Ovary (tissue), 9 donors: Measurements from ENCODE around the gene NDUFA8. TPM values are rescaled to one million over a fixed set of nuclear protein-coding genes. Genes with fewer than 3 reads are reported as not detected.

ENCODE experiments used
- DNase-seq, 5 donors: peaks; one replicate each; pipeline ENCODE4 v3.0.0-alpha.2; 2019 to 2020
- H3K27ac ChIP-seq, 2 donors: fragments of 200-600 bp; one replicate each; pipeline versions ENCODE4 v1.5.1 to v1.8.0; 2019 to 2022
- H3K27me3 ChIP-seq: fragments of 200-600 bp; one replicate; pipeline ENCODE4 v1.8.0; 2022
- H3K36me3 ChIP-seq: fragments of 200-600 bp; sonication (generic); one replicate; pipeline ENCODE4 v1.5.1; 2019
- H3K4me1 ChIP-seq: one replicate; pipeline ENCODE4 v1.8.1; 2013; ENCODE audit warnings: mild to moderate bottlenecking, moderate library complexity; ENCODE audit not compliant: insufficient read depth
- H3K4me3 ChIP-seq: fragments of 200-600 bp; sonication (generic); one replicate; pipeline ENCODE4 v1.5.1; 2017
- H3K9me3 ChIP-seq, 2 donors: fragments of 200-600 bp in 1 of 2; sonication (generic) in 1 of 2; one replicate each; pipeline versions ENCODE4 v1.5.1 to v1.8.1; 2013 to 2019; ENCODE audit warnings: mild to moderate bottlenecking in 1 of 2, moderate library complexity in 1 of 2
- CTCF ChIP-seq, 3 donors: fragments of 450-650 bp in 2 of 3; fragments of 200-600 bp in 1 of 3; IDR thresholded peaks; one replicate each; pipeline versions ENCODE4 v1.5.1 to v1.8.0; 2016 to 2022; ENCODE audit warnings: antibody characterized with exemption in 3 of 3, mild to moderate bottlenecking in 1 of 3
- EP300 ChIP-seq: sonication (generic); formaldehyde crosslinking; IDR thresholded peaks from one replicate; pipeline ENCODE4 v1.6.1; 2017; ENCODE audit warnings: antibody characterized with exemption
- POLR2A ChIP-seq: fragments of 450-650 bp; IDR thresholded peaks from one replicate; pipeline ENCODE4 v1.6.1; 2017; ENCODE audit warnings: antibody characterized with exemption, mild to moderate bottlenecking, moderate library complexity
- WGBS, 3 donors: extraction: QIAGEN DNeasy Blood & Tissue Kit in 1 of 3; methylation state at CpG; one replicate each; pipeline versions ENCODE4 v1.1.5 to v1.1.7; 2013 to 2017; 5-methylcytosine and 5-hydroxymethylcytosine counted together
- intact Hi-C, 4 donors: fragments of 100-400 bp; cut with DNase I; formaldehyde crosslinking; loops; one replicate each; pipeline versions ENCODE4 v1.11.0 to v1.15.1; 2022 to 2023
- polyA plus RNA-seq, 2 donors: library from polyadenylated mRNA; stranded (reverse); fragments of 200-250 nt in 1 of 2; fragments of 350-450 nt in 1 of 2; fragmentation: Illumina TruSeq in 1 of 2; extraction: RNeasy Lipid Tissue Mini Kit (QIAGEN cat#74804) in 1 of 2; gene quantifications; one replicate each; pipeline ENCODE4 v1.2.3, GENCODE V29; 2013 to 2014
- total RNA-seq, 7 donors: library from RNA; depleted of rRNA in 2 of 7; stranded (reverse); fragments of >200 nt in 2 of 7; fragmentation: NEBNext Ultra II Directional in 3 of 7; extraction: Animal tissue kit (Norgen Biotek cat#: 25700) in 3 of 7; gene quantifications; one replicate each; pipeline versions ENCODE4 v1.1.0 to v1.2.4, GENCODE V29; 2016 to 2023
- donor health status: DM: no; HTN: no; CAD: no; lungs with moderate emphysema.
- donor health status: DM: no; HTN: no; CAD: no.
- donor health status: Bipolar disorder and iron deficiency.
- donor health status: DM: yes; HTN: yes; CAD: no.
- donor health status: DM: no; HTN: no; CAD: no.
- donor health status: DM: yes; HTN: yes; CAD: no.

NDUFA8 gene
- total and polyA plus RNA-seq, 9 donors, result 17.2 to 88.0 (median 32.6) TPM

DNA sequence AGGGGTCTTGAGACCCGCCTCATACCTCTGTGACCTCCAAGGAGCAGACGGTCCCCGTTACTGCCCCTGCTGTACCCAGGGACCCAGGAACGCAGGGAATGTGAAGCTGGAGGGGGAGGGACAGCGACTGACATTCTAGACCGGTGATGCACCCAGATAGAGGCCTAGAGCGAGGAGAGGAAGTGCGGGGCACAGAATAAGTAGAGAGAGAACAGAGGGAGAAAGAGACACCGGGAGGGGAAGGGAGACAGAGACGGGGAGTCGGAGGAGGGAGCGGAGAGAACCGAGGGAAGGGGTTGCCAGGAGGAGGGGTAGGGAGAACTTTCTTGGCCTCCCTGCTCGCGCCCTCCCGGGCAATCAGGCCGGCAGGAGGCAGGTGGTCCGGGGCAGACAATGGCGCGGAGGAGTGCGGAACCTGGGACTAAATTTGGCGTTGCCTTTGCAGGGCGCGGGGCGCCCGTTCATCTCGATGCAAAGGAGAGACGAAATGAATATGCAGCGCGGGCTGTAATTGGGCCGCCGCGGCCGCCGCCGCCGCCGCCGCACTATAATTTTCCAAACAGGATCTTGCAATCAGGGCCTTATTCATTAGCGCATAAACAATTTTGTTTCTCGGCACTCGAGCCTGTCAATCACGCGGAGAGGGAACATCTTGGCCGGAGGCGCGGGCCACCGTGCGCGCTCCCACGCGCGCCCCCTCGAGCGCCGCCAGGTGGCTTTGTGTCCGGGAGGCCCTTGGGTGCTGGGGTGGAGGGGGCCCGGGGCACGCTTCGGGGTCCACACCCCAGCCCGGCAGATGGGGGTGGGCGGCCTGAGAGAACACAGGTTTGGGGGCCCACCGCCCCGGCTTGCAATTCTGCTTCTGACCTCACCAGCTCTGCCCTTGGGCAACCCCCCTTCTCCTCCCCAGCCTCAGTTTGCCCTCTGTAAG is 33.0 kb downstream of the NDUFA8 start:
- intact Hi-C loops, result loop anchor here in 3 of 4 donors (5.0 to 10.0 kb wide), 5 partner anchors 226 to 678 kb away; partner anchors contain the start of gene OR1K1 (in 1 of the 3)
- no peak overlapping the region for H3K27ac ChIP-seq
- no peaks in the 10 kb centered on the region for H3K4me1 ChIP-seq
- no peak for DNase-seq
- H3K9me3 ChIP-seq, result no peaks in the 10 kb centered on the region
- no peak for TF ChIP-seq CTCF (IDR thresholded peaks at IDR 0.05)
- no peak for TF ChIP-seq POLR2A
- no peak for TF ChIP-seq EP300
- WGBS, 3 donors, result 6 to 8% (median 7%) methylated on average over 64 of the region's 64 CpGs
- no peaks in the 10 kb centered on the region for H3K27me3 ChIP-seq
- no peaks in the 10 kb centered on the region for H3K36me3 ChIP-seq
- no peak overlapping the region for H3K4me3 ChIP-seq

GRCh38 chr9:122125509-122126330 is 33.9 kb downstream of the NDUFA8 start:
- Histone ChIP-seq H3K27ac (no peak overlapping the region), H3K4me3 (no peak overlapping the region), H3K27me3 (no peaks in the 10 kb centered on the region), H3K9me3 (no peaks in the 10 kb centered on the region), H3K4me1 (no peaks in the 10 kb centered on the region), H3K36me3 (no peaks in the 10 kb centered on the region)
- WGBS, 3 donors, result 26 to 38% (median 31%) methylated on average over 21 of the region's 21 CpGs
- no peak for DNase-seq
- intact Hi-C loops, result loop anchor here in 3 of 4 donors (2.0 to 10.0 kb wide), 6 partner anchors 225 to 679 kb away; partner anchors contain the start of gene OR1K1 (in 1 of the 3)
- TF ChIP-seq EP300 (no peak), CTCF (IDR thresholded peaks at IDR 0.05) (no peak), POLR2A (no peak)

GRCh38 chr9:122125158-122125508 is 34.4 kb downstream of the NDUFA8 start:
- no peaks in the 10 kb centered on the region for H3K36me3 ChIP-seq
- no peak overlapping the region for H3K4me3 ChIP-seq
- no peaks in the 10 kb centered on the region for H3K9me3 ChIP-seq
- WGBS, 3 donors, result 0 to 1% (median 0%) methylated on average over 8 of the region's 8 CpGs
- H3K27me3 ChIP-seq, result no peaks in the 10 kb centered on the region
- TF ChIP-seq CTCF (IDR thresholded peaks at IDR 0.05), result peak; percentile 73 to 84 (median 82)
- TF ChIP-seq EP300, result no peak
- no peak for TF ChIP-seq POLR2A
- H3K4me1 ChIP-seq, result no peaks in the 10 kb centered on the region
- peak; percentile 67 to 88 (median 80) for DNase-seq
- H3K27ac ChIP-seq, result no peak overlapping the region
- intact Hi-C loops, result loop anchor here in 3 of 4 donors (2.0 to 10.0 kb wide), 6 partner anchors 226 to 680 kb away; partner anchors contain the start of gene OR1K1 (in 1 of the 3)

DNA sequence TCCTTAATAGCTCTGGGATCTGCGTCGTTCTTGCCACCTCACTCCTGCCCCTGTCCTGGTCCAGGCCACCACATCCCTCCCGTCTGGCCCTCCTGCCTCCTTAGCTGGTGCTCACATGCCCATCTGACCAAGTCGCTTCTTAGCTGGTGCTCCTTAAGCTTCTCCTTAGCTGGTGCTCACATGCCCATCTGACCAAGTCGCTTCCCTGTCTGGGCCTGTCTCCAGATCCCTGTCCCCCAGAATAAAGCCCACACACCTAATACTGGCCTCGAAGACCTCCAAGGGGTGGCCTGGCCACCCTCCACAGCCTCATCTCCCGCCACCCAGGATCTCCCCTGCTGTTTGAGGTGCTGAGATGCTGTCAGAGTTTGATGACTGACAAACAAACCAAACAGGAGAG is 35.1 kb downstream of the NDUFA8 start:
- Histone ChIP-seq H3K36me3 (no peaks in the 10 kb centered on the region), H3K9me3 (no peaks in the 10 kb centered on the region), H3K27ac (no peak overlapping the region), H3K27me3 (no peaks in the 10 kb centered on the region), H3K4me1 (no peaks in the 10 kb centered on the region), H3K4me3 (no peak overlapping the region)
- 67 to 71% (median 67%) methylated on average over 7 of the region's 7 CpGs for WGBS, 3 donors
- no peak for DNase-seq
- intact Hi-C loops, result loop anchor here in 3 of 4 donors (2.0 to 10.0 kb wide), 4 partner anchors 226 to 680 kb away; partner anchors contain the start of gene OR1K1 (in 1 of the 3)
- TF ChIP-seq CTCF (IDR thresholded peaks at IDR 0.05), result no peak
- no peak for TF ChIP-seq POLR2A
- TF ChIP-seq EP300, result no peak
